Measurements from ENCODE around the gene BMP7.
"Not testable (repeated sequence)": the region's sequence is repeated elsewhere in the genome, so short reads cannot be mapped to it uniquely, and the experiment has no call there.

The BMP7 gene

GRCh38 chr20:57248132-57248797, 18.2 kb downstream of the BMP7 start:
- no peak for DNase-seq

- no peak for DNase-seq
These were observed 19.0 kb downstream of the BMP7 start for GRCh38 chr20:57247292-57247965.

DNA sequence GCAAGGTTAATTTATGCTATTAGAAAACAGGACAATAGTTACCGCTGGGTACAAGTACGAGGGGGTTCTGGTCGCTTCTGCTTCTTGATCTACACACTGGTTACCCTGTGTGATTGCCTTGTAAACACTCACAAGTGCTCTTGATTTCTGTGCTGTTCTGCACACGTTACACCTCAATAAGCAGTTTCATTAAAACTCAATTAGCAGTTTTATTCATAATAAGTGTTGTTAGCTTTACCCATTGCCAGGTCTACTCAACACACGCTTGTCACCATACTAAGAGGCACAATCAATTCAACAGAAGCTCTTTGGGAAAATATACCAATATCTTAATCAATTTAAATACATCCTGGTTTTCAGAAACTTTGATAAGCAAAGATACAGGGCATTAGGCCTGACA, 20.4 kb downstream of the BMP7 start:
- no peak for DNase-seq

GRCh38 chr20:57244627-57245214, 21.7 kb downstream of the BMP7 start:
- no peak for DNase-seq

DNA sequence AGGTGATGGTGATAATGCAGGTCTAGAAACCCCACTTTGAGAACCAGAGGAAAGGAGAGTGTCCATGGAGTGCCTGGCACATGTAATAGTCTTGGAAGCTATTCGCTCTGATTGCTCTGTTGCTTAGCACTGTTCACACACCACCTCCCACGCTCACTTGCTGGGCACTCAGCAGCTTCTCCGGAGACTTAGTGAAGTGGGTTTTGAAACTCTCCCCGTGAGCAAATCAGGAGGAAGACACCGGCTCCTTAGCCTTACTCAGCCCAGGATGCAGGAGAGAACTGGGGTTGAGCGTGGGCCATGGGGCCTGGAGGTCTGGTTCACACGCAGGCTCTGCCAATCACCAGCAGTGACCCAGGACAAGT, 22.2 kb downstream of the BMP7 start:
- no peak for DNase-seq

GRCh38 chr20:57243480-57244220, 22.8 kb downstream of the BMP7 start:
- no peak for DNase-seq

DNA sequence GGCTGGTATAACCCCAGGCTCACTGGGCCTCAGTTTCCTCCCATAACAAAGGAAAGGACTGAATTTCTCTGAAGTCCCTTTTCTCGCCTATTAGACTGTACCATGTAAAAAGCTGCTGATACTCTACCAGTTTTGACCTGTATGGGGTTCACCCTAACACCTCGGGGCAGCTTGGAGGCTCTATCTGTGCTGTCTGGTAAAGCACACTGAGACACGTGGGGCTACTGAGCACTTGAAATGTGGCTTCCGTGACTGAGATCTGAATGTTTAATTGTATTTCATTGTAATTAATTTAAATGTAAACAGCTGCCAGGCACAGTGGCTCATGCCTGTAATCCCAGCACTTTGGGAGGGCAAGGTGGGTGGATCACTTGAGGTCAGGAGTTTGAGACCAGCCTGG, 24.0 kb downstream of the BMP7 start:
- no peak for DNase-seq

DNA sequence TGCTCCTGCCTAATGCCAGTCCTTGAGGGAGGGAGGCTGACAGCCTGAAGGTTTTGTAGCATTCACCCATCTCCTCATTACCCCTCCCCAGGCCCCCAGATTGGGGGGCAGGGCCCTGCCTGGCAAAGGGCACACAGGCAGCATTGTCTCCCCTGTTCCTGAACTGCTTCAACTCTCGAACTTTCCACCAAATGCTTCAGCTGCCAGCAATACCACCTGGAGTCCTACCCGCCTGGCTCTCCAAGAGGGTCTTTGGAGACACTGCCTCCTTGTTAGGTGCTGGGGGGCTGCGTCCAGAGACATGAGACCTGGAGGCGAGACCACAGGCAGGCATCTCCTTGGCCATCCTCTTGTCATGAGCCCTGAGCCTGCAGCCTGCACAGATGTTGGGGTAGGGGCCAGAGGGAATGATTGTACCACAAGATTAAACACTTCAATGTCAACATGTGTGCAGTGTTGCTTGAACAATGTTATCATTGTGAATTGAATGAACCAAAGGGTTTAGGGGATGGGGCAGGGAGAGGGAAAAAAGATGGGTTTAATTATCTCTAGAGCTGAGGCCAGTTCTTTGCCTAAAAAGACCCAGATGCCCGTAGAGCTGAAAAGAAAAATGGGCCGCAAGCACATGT, 25.0 kb downstream of the BMP7 start:
- no peak for DNase-seq

DNA sequence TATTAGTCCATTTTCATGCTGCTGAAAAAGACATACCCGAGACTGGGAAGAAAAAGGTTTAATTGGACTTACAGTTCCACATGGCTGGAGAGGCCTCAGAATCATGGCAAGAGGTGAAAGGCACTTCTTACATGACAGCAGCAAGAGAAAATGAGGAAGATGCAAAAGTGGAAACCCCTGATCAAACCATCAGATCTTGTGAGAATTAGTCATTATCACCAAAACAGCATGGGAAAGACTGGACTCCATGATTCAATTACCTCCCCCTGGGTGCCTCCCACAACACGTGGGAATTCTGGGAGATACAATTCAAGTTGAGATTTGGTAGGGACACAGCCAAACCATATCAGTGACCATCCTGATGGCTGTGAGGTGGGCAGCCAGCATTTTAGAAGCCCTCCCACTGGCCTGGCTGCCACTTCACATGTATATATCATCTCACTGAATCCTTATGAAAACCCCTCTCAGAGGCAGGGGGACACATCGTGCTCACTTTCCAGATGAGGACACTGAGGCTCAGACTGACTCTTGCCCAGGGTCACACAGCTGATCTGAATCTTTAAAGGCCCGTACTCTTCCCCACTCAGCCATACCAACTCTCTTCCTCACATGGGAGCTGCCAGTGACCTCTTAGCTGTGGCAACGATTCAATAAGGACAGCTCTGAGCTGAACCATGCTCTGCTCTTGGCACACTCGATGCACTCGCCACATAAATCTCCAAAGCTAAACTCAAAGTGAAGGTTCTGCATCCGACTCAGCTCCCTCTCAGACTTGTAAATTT, 25.7 kb downstream of the BMP7 start:
- no peak for DNase-seq

DNA sequence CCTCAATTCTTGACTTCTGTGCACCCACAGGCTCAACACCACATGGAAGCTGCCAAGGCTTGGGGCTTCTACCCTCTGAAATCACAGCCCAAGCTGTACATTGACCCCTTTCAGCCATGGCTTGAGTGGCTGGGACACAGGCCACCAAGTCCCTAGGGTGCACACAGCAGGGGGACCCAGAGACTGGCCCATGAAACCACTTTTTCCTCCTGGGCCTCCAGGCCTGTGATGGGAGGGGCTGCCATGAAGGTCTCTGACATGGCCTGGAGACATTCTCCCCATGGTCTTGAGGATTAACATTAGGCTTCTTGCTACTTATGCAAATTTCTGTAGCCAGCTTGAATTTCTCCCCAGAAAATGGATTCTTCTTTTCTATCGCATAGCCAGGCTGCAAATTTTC, 26.7 kb downstream of the BMP7 start:
- not testable (repeated sequence) for DNase-seq

DNA sequence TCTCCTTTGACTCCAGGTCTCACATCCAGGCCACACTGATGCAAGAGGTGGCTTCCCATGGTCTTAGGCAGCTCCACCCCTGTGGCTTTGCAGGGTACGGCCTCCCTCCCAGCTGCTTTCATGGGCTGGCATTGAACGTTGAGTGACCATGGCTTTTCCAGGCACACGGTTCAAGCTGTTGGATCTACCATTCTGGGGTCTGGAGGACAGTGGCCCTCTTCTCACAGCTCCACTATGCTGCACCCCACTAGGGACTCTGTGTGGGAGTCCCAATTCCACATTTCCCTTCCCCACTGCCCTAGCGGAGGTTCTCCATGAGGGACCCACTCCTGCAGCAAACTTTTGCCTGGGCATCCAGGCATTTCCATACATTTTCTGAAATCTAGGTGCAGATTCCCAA, 27.1 kb downstream of the BMP7 start:
- not testable (repeated sequence) for DNase-seq

- DNase-seq = no peak
These were observed 28.4 kb downstream of the BMP7 start for GRCh38 chr20:57238089-57238488.

- no peak for DNase-seq
These were observed 28.9 kb downstream of the BMP7 start for GRCh38 chr20:57237585-57237953.

DNA sequence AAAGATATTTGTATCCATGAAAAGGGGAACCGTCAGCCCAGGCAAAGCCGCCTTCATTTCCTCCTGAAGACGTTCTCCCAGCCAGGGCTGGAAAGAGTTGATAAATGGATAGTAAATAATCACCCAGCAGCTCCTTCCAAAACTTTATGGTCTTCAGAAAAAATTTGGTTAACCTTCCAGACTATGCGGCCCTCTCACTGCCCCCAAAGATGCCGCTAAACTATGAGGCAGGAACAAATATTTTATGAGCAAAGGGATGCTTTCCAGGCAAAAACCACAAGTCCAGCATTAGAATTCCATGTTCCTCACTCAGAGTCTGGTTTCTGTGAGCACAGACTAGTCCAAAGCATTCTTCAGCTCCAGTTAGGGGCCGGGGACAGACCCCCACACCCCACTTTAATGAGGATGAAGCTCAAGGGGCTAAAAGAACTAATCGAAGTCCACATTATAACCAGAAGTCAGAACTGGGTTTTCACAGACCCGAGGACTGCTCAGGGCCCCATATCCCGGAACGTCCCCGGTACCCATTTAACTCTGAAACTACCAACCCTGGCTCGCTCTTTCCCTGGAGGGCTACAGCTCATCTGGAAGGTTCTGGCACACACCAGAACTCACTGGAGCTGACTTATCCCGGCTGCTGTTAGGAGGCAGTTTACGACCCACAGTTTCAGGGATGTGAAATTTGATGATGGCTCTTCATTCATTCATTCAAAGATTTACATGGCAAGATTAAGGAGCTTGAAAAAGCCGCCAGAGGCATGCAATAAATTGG, 29.4 kb downstream of the BMP7 start:
- no peak for DNase-seq

GRCh38 chr20:57234556-57235251, 31.7 kb downstream of the BMP7 start:
- DNase-seq = no peak

DNA sequence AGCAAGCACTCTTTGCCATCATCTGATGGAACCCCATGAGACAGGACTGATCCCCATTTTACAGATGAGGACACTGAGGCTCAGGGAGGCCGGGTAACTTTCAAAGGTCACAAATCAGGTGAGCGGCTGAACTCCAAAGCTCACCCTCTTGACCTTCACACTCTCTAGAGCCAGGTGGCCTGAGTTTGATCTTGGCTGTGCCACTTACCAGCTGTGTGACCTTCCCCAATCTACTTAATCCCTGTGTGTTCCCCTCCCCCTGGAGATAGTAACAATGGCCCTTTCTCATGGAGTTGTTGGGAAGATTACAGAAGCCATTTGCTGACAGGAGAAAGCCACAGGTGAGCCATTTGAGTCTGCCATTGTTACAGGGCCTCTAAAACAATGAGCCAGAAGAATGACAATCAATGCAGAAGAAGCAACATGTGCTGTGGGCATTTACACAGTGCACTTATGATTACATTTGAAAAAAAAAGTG, 34.5 kb downstream of the BMP7 start:
- no peak for DNase-seq

DNA sequence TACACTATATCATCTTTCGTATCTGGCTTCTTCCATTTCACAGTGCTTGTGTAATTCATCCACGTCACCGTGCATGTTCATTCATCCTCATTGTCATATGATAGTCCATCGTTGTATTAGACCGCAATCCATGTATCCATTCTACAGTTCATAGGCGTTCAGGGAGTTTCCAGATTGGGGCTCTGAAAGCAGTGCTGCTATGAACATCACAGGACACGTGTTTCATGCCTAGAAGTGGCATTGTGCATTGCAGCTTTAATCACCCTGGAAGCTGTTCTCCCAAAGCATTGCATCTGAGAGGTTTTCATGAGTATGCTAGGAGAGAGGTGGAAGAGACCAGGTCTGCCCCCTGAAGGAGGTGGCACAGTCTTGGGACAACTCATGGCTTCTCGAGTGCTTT, 35.3 kb downstream of the BMP7 start:
- DNase-seq = no peak

DNA sequence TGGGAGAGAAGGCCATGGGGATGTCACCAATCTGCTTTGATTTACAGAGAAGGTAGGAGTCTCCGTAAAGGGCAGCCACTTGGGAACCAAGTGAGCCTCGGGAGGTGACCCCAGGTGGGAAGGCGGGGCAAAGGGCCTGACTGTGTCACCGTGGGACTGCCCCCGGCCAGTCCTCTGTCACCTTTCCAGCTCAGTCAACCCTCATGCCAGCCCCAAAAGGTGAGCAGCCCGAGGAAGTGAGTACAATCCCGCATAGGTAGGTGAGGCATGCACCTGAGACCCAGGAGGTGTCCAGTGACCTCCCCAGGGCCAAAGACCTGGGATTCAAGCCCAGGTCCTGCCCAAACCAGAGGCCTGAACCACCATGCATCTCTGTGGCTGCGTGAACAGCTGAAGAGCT, 36.2 kb downstream of the BMP7 start:
- DNase-seq = no peak

GRCh38 chr20:57229490-57229889, 37.0 kb downstream of the BMP7 start:
- DNase-seq = no peak

DNA sequence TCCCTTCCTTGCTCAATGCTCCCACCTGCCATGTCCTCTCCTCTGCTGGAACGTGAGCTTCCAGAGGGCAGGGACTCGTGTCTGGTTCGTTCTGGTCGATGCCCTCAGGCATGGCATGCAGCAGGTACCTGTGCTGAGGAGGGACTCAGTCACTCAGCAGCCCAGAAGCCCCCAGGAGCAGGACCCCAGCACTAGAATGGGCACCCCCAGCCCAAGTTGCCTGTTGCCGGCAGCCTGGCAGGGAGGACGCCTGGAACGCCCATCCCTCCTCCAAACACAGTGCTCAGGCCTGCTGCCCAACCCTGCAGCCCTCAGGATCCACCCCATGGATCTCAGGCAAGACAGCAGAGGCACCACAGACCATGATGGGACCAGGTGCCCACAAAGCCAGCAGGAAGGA, 40.6 kb downstream of the BMP7 start:
- no peak for DNase-seq

- no peak for DNase-seq
These were observed 41.2 kb downstream of the BMP7 start for GRCh38 chr20:57225197-57225733.

Measured in activated CD4-positive, alpha-beta T cell treated with anti-CD3 and anti-CD28 coated beads for 48 hours (primary cell).